Calu3 (cell line): Measurements from ENCODE around the gene DPRX. TPM values are rescaled to one million over a fixed set of nuclear protein-coding genes. Genes with fewer than 3 reads are reported as not detected.

ENCODE experiments used
- BruUV-seq: library from RNA; stranded (reverse); fragments of 400-500 nt; replicated peaks from 2 replicates; lab custom pipeline; 2021; lab: Mats Ljungman, UMichigan
- CTCF ChIA-PET: fragments of 300-600 bp; sonication (Branson Sonifier 250); formaldehyde crosslinking; loops from one replicate; lab custom pipeline; 2022; ENCODE audit warnings: antibody characterized with exemption; lab: Charles Lee
- DNase-seq: peaks from one replicate; pipeline ENCODE4 v3.0.0; 2022
- H3K27ac Mint-ChIP-seq: one replicate; pipeline ENCODE4 v1.8.0; 2022; ENCODE audit warnings: mixed read lengths; ENCODE audit not compliant: unreplicated experiment
- H3K27me3 Mint-ChIP-seq: one replicate; pipeline ENCODE4 v1.8.0; 2022; ENCODE audit warnings: mixed read lengths; ENCODE audit not compliant: unreplicated experiment
- H3K36me3 Mint-ChIP-seq: one replicate; pipeline ENCODE4 v1.8.0; 2022; ENCODE audit warnings: mild to moderate bottlenecking, moderate library complexity, mixed read lengths; ENCODE audit not compliant: insufficient read depth, unreplicated experiment
- H3K4me1 Mint-ChIP-seq: one replicate; pipeline ENCODE4 v1.8.0; 2022; ENCODE audit warnings: mild to moderate bottlenecking, low read depth, mixed read lengths; ENCODE audit not compliant: unreplicated experiment
- H3K4me3 Mint-ChIP-seq: one replicate; pipeline ENCODE4 v1.8.0; 2022; ENCODE audit warnings: mild to moderate bottlenecking, low read depth, moderate library complexity, mixed read lengths; ENCODE audit not compliant: unreplicated experiment
- H3K9me3 Mint-ChIP-seq: one replicate; pipeline ENCODE4 v1.8.0; 2022; ENCODE audit warnings: low read depth, mixed read lengths; ENCODE audit not compliant: unreplicated experiment
- CTCF ChIP-seq: fragments of 200-600 bp; IDR thresholded peaks from one replicate; pipeline ENCODE4 v1.8.0; 2022; ENCODE audit warnings: antibody characterized with exemption; ENCODE audit not compliant: unreplicated experiment
- intact Hi-C: fragments of 100-400 bp; cut with micrococcal nuclease; formaldehyde crosslinking; loops from one replicate; pipeline ENCODE4 v1.10.0; 2022; ENCODE audit not compliant: unreplicated experiment
- total RNA-seq: library from RNA; stranded (reverse); gene quantifications from 2 replicates; pipeline ENCODE4 v1.2.3, GENCODE V29; 2022

The DPRX gene
- total RNA-seq, 1 experiment from 2014 or later = not detected

GRCh38 chr19:53634768-53635167 is 3.0 kb downstream of the DPRX start:
- BruUV-seq = no TSS peak

GRCh38 chr19:53639471-53639870 is 7.7 kb downstream of the DPRX start:
- DNase-seq = no peak
- Mint-ChIP-seq H3K36me3 (peaks cover 4% of the 10 kb centered on the region), H3K4me3 (no peak overlapping the region), H3K9me3 (peaks cover 29% of the 10 kb centered on the region), H3K27ac (no peak overlapping the region), H3K27me3 (no peaks in the 10 kb centered on the region), H3K4me1 (no peaks in the 10 kb centered on the region)
- CTCF ChIA-PET = no interaction called here
- no TSS peak for BruUV-seq
- TF ChIP-seq CTCF = no peak
- intact Hi-C loops = no loop called here

More at GRCh38 chr19:53634768-53635167, 3.0 kb downstream of the DPRX start:
- Mint-ChIP-seq H3K4me1 (no peaks in the 10 kb centered on the region), H3K4me3 (no peak overlapping the region), H3K9me3 (peaks cover 12% of the 10 kb centered on the region), H3K36me3 (peaks cover 4% of the 10 kb centered on the region), H3K27ac (no peak overlapping the region), H3K27me3 (no peaks in the 10 kb centered on the region)
- no peak for TF ChIP-seq CTCF
- no peak for DNase-seq
- intact Hi-C loops = no loop called here
- CTCF ChIA-PET = no interaction called here

- Mint-ChIP-seq H3K4me1 (no peaks in the 10 kb centered on the region), H3K27ac (no peak overlapping the region), H3K36me3 (no peaks in the 10 kb centered on the region), H3K27me3 (no peaks in the 10 kb centered on the region), H3K4me3 (no peak overlapping the region), H3K9me3 (peaks cover 23% of the 10 kb centered on the region)
- CTCF ChIA-PET = interaction anchor here (0.5 kb wide), 1 partner anchor 462 kb away, joined by 3 read pairs; no protein-coding TSS in a partner anchor
- no peak for DNase-seq
- TF ChIP-seq CTCF = no peak
- BruUV-seq = no TSS peak
- intact Hi-C loops = no loop called here
Observed at GRCh38 chr19:53642381-53643099, 10.7 kb downstream of the DPRX start.

GRCh38 chr19:53644061-53644816 is 12.4 kb downstream of the DPRX start:
- H3K36me3 Mint-ChIP-seq = peaks cover 7% of the 10 kb centered on the region
- peaks cover 27% of the 10 kb centered on the region for H3K9me3 Mint-ChIP-seq
- no peak for DNase-seq
- no peak for TF ChIP-seq CTCF
- H3K4me3 Mint-ChIP-seq = no peak overlapping the region
- intact Hi-C loops = no loop called here
- no peaks in the 10 kb centered on the region for H3K4me1 Mint-ChIP-seq
- H3K27me3 Mint-ChIP-seq = no peaks in the 10 kb centered on the region
- CTCF ChIA-PET = no interaction called here
- H3K27ac Mint-ChIP-seq = no peak overlapping the region
- no TSS peak for BruUV-seq
